Right lobe of liver (tissue), 4 donors: ENCODE data around the gene PRDM15.

Source experiments
- POLR2A ChIP-seq: fragments of 450-650 bp; IDR thresholded peaks from one replicate; pipeline ENCODE4 v1.6.1; 2017; ENCODE audit warnings: antibody characterized with exemption, mild to moderate bottlenecking
- TF ChIP-seq, protein P1 (sequence below), 4 donors: fragments of 200-600 bp in 3 of 4; fragments of 450-650 bp in 1 of 4; IDR thresholded peaks; one replicate each; pipeline versions ENCODE4 v1.5.1 to v1.8.0; 2016 to 2022; ENCODE audit warnings: antibody characterized with exemption in 4 of 4, mild to moderate bottlenecking in 2 of 4
- donor health status: DM: no; HTN: no; CAD: no.
- donor health status: DM: no; HTN: no; CAD: no.
- donor health status: DM: no; HTN: yes; CAD: no.

DNA sequence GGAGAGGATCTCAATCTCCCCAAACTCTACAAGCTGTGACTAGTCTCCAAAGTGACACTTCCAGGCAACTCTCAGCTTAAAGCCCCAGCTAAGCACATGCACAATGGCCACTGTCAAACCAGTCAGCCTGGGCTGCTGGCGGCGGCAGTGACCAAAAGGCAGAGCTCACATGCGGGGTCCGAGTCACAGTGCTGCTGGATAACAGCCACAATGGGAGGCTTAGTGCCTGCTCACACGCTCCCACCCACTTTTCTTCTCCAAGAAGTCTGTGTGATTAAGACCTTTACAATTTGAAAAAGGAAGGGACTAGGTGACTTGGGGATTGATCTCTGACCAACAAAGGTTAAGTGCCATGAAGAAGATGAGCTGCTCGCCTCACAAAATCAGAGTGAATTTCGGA, 129.1 kb downstream of the PRDM15 start:
- TF ChIP-seq, protein P1, sequence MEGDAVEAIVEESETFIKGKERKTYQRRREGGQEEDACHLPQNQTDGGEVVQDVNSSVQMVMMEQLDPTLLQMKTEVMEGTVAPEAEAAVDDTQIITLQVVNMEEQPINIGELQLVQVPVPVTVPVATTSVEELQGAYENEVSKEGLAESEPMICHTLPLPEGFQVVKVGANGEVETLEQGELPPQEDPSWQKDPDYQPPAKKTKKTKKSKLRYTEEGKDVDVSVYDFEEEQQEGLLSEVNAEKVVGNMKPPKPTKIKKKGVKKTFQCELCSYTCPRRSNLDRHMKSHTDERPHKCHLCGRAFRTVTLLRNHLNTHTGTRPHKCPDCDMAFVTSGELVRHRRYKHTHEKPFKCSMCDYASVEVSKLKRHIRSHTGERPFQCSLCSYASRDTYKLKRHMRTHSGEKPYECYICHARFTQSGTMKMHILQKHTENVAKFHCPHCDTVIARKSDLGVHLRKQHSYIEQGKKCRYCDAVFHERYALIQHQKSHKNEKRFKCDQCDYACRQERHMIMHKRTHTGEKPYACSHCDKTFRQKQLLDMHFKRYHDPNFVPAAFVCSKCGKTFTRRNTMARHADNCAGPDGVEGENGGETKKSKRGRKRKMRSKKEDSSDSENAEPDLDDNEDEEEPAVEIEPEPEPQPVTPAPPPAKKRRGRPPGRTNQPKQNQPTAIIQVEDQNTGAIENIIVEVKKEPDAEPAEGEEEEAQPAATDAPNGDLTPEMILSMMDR (IDR thresholded peaks at IDR 0.05) = no peak
- no peak for TF ChIP-seq POLR2A
